GM18505 (cell line): ENCODE results near the gene GBX1.

Experiments
- ATAC-seq: cut with Tn5 transposase; IDR thresholded peaks from one replicate; pipeline ENCODE4 v1.9.1; 2021; ENCODE audit not compliant: unreplicated experiment
- POLR2A ChIP-seq: IDR thresholded peaks from 4 replicates; pipeline ENCODE4 v1.6.1; 2011; ENCODE audit warnings: borderline replicate concordance; ENCODE audit not compliant: insufficient read depth, insufficient read length; ENCODE audit errors: extremely low read depth

The GBX1 gene

GRCh38 chr7:151134743-151135524 lies 32.6 kb downstream of the GBX1 start:
- TF ChIP-seq POLR2A: no peak
- ATAC-seq: no peak

- TF ChIP-seq POLR2A: no peak
- no peak for ATAC-seq
Measured at GRCh38 chr7:151133986-151134742, 33.3 kb downstream of the GBX1 start.

- ATAC-seq: no peak
- TF ChIP-seq POLR2A: no peak
Measured at GRCh38 chr7:151133266-151133985, 34.1 kb downstream of the GBX1 start.

- ATAC-seq: no peak
- TF ChIP-seq POLR2A: no peak
Measured at GRCh38 chr7:151132461-151133205, 34.9 kb downstream of the GBX1 start.

GRCh38 chr7:151131592-151132293 lies 35.8 kb downstream of the GBX1 start:
- no peak for TF ChIP-seq POLR2A
- no peak for ATAC-seq

GRCh38 chr7:151131224-151131591 lies 36.3 kb downstream of the GBX1 start:
- ATAC-seq: no peak
- TF ChIP-seq POLR2A: no peak

- no peak for ATAC-seq
- TF ChIP-seq POLR2A: no peak
Measured at GRCh38 chr7:151130741-151131157, 36.7 kb downstream of the GBX1 start.

- TF ChIP-seq POLR2A: no peak
- no peak for ATAC-seq
Measured at GRCh38 chr7:151129960-151130591, 37.4 kb downstream of the GBX1 start.

- no peak for TF ChIP-seq POLR2A
- ATAC-seq: no peak
Measured at GRCh38 chr7:151129117-151129959, 38.2 kb downstream of the GBX1 start.

GRCh38 chr7:151128716-151129115 lies 38.8 kb downstream of the GBX1 start:
- TF ChIP-seq POLR2A: no peak
- ATAC-seq: no peak

GRCh38 chr7:151128144-151128543 lies 39.4 kb downstream of the GBX1 start:
- no peak for TF ChIP-seq POLR2A

More at GRCh38 chr7:151128144-151128543, 39.4 kb downstream of the GBX1 start:
- no peak for ATAC-seq
